ENCODE results near the gene DLG2. TPM values are rescaled to one million over a fixed set of nuclear protein-coding genes. Genes with fewer than 3 reads are reported as not detected.
"Not testable (repeated sequence)": the region's sequence is repeated elsewhere in the genome, so short reads cannot be mapped to it uniquely, and the experiment has no call there.

The DLG2 gene
- polyA plus RNA-seq, 4 donors, result 6.8 to 14.7 (median 13.2) TPM

DNA sequence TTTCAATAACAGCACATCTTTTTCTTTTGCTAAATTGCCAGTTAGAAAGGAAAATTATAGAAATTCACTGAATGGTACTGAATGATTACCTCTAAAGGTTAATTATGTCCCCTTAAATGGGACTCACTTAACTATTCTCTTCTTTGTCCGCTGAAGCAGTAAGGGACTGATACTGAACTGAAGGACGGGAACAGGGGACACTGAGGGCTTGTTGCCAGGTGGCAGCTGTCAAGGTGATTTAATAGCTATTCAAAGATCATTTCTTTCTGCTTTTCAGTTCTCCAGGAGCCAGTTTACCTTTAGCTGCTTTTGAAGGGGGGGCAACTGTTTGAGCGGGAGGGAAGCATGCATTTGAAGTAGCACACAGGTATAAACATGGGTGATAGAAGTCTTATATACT is 2015.5 kb downstream of the DLG2 start:
- no peak for DNase-seq (ENCODE audit: low read depth in 4 of 4, low spot score in 3 of 4)

DNA sequence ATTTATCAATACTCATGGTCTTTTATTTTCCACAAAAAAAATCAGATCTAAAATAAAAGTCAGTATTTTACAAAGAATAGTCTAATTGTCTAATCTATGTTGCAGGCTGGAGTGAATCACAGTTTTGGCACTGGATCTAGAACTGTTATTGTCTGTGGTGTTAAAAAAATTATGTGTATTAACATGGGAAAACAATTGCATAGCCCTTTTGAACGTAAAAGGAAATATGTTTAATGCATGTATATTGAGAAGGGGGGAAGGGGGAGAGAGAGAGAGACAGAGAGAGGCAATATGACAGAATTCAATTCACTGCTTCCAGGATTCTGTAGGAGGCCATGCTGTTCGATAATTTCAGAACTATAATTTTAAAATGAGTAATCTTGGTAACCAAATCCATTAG is 2016.1 kb downstream of the DLG2 start:
- no peak for DNase-seq (ENCODE audit: low read depth in 4 of 4, low spot score in 3 of 4)

- DNase-seq (ENCODE audit: low read depth in 4 of 4, low spot score in 3 of 4), result no peak
Measured at GRCh38 chr11:83609191-83609590, 2018.0 kb downstream of the DLG2 start.

DNA sequence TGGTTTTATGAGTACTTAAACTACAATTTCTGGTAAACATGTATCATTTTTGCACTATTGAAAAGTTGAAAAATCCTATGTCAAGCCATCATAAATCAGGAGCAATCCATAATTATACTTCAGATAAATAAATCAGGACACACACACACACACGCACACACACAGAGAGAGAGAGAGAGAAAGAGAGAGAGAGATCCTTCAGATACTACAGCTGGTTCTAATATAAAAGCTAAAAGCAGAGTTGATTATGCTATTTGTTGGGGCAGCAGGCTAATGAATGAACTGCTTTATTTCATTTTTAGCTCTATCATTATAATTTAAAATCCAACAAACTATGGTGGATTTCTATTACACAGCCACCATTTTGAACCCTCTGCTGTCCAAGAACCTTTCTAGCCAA is 2018.6 kb downstream of the DLG2 start:
- DNase-seq (ENCODE audit: low read depth in 4 of 4, low spot score in 3 of 4), result no peak

DNA sequence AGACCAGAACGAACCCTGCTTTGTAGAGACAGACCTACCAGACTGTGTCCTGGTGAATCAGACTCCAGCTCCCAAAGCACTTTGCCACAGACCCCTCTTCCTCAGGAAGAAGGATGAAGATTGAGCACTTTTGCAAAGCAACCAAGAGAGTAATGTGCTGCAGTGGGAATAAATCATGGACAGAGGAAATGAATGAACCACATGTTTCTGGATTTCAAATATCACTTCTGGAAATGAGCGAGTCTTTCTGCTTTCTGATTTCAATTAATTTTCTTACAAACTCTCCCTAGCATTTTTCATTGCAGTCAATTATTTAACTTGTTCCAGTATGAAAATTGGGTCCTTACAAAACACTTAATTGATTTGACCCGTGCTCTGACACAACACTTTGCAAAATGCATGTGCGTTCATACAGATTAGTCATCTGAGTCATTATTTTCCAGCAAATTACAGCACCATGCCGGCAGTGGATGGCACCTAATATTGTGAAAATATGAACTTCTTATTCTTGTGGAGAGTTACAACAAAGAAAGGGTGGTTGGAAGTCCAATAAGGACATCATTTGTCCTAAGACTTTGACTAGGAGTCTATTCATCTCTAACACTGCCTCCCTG is 2025.1 kb downstream of the DLG2 start:
- no peak for DNase-seq (ENCODE audit: low read depth in 4 of 4, low spot score in 3 of 4)

DNA sequence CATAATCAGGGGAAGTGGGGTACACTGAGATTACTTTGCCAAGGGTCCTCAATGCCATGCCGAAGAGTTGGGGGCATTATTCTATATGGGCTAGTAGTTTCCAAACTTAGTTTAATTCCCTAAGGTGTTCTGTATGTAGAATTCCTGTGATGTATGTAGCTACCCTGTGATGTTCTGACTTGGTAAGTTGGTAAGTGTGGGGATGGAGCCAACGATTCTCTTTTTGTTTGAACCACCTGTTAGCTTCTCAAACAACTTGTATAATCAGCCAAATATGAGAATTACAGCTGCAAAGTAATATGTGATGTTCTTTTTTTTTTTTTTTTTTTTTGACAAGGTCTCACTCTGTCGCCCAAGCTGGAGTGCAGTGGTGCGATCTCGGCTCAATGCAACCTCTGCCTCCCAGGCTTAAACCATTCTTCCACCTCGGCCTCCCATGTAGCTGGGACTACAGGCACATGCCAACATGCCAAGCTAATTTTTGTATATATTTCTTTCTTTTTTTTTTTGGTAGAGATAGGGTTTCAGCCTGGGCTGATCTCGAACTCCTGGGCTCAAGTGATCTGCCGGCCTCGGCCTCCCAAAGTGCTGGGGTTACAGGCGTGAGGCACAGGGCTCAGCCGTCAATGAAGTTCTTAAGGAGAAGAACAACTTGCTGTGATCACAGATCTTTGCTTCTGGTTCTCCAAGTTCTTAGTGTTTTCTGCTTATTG is 2025.8 kb downstream of the DLG2 start:
- no peak for DNase-seq (ENCODE audit: low read depth in 4 of 4, low spot score in 3 of 4)

GRCh38 chr11:83600661-83601060 is 2026.5 kb downstream of the DLG2 start:
- no peak for DNase-seq (ENCODE audit: low read depth in 4 of 4, low spot score in 3 of 4)

- DNase-seq (ENCODE audit: low read depth in 4 of 4, low spot score in 3 of 4), result no peak
Measured at GRCh38 chr11:83599066-83599465, 2028.1 kb downstream of the DLG2 start.

DNA sequence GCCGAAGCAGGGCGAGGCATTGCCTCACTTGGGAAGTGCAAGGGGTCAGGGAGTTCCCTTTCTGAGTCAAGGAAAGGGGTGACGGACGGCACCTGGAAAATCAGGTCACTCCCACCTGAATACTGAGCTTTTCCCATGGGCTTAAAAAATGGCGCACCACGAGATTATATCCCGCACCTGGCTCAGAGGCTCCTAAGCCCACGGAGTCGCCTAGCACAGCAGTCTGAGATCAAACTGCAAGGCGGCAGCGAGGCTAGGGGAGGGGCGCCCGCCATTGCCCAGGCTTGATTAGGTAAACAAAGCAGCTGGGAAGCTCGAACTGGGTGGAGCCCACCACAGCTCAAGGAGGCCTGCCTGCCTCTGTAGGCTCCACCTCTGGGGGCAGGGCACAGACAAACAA is 2039.3 kb downstream of the DLG2 start:
- DNase-seq (ENCODE audit: low read depth in 4 of 4, low spot score in 3 of 4), result not testable (repeated sequence)

GRCh38 chr11:83583757-83584366 is 2043.3 kb downstream of the DLG2 start:
- DNase-seq (ENCODE audit: low read depth in 4 of 4, low spot score in 3 of 4), result no peak

DNA sequence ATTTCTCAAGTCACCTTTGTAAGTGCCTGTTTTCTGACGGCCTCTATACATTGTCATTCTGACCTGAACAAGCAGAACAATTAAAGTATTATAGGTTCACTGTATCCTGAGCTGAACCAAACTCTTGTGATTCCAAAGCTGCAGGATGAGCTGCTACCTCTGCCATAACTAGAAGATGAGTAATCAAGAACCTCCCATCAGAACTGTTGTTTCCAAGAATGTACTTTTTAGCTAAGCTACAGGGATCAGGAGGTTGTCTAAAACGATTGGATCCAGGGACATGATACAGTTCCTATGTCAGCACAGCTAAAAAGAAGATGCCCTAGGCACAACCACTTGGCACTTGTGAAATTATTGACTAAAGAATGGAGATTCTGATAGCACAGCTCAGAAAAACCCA is 2052.6 kb downstream of the DLG2 start:
- no peak for DNase-seq (ENCODE audit: low read depth in 4 of 4, low spot score in 3 of 4)

GRCh38 chr11:83572581-83573496 is 2054.3 kb downstream of the DLG2 start:
- DNase-seq (ENCODE audit: low read depth in 4 of 4, low spot score in 3 of 4), result no peak

DNA sequence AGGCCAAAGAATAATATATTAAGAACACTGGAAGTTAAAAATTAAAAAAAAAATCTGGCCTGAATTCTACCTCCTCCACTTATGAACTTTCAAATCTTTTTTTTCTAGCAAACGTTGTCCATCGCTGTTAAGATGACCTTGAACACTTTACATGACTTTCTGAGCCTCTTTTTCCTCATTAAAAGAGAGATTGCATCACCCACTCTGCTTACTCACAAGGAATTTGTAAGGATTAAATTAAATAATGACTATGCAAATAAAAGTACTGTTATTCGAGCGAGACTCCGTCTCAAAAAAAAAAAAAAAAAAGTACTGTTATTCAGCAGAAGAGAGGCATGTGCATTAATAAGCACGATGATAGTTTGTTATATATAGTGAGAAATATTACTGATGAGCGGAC is 2055.8 kb downstream of the DLG2 start:
- DNase-seq (ENCODE audit: low read depth in 4 of 4, low spot score in 3 of 4), result no peak

DNA sequence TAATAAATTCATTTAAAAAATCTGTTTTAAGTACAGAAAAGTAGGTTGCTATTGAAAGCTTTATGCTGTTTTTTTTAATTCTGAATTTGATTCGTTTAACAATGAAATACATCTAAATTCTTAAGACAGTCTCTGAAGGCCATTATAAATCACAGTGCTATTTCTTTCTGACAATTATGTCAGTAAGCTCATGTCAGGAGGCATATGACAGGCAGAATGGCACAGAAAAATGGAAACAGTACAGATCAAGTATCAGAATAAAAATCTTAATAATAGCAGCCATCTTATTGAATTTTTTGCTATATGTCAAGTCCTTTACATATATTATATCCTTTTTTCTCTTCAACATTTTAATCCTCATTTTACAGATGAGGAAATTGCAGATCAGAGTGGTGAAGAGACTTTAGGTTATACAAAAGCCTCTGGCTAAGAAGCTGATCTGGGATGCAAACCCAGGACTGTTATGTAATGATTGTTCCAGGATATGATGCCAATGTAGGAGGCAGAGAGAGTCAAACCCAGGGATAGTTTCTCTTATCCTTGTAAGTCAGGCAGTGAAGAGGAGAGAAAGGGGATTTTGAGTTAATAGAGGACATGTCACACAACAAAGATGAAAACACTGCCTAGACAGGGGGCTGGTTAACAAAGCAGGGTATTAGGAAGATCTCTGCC is 2057.9 kb downstream of the DLG2 start:
- no peak for DNase-seq (ENCODE audit: low read depth in 4 of 4, low spot score in 3 of 4)

DNA sequence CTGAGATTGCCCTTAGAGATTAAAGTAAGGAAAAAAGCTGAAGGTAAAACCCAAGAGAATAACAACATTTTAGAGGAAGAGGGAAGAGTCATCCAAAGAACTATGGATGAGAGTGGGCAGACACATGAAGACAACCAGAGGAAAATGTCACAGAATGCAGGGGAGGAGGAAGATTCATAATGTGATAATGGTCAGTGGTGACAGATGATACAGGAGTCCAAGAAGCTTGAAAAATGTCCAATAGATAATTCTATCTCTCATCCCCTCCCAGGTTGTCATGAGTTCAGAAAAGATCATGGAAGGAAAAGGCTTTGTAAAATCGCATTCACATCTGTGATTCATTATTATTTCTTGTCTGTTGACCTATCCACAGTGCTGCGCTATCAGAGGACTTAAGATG is 2058.6 kb downstream of the DLG2 start:
- no peak for DNase-seq (ENCODE audit: low read depth in 4 of 4, low spot score in 3 of 4)

DNA sequence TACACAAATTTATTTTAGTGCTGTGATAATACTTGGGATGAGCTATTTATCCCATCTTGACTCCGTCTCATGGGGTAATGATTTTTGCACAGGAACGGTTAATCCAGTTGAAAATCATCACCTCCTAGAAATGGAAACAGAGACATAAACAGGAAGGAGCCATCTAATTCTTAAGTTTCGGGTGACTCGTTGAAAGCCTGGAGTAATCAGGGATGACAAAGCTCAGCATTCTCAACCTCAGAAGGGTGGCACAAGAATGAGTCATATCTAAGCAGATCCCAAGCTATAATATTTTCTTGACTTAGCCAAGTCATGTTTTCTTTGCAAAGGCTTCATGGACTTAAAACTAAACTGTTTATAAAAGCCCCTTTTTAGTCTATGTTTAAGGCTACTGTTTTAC is 2060.2 kb downstream of the DLG2 start:
- no peak for DNase-seq (ENCODE audit: low read depth in 4 of 4, low spot score in 3 of 4)

GRCh38 chr11:83564870-83565269 is 2062.3 kb downstream of the DLG2 start:
- no peak for DNase-seq (ENCODE audit: low read depth in 4 of 4, low spot score in 3 of 4)

DNA sequence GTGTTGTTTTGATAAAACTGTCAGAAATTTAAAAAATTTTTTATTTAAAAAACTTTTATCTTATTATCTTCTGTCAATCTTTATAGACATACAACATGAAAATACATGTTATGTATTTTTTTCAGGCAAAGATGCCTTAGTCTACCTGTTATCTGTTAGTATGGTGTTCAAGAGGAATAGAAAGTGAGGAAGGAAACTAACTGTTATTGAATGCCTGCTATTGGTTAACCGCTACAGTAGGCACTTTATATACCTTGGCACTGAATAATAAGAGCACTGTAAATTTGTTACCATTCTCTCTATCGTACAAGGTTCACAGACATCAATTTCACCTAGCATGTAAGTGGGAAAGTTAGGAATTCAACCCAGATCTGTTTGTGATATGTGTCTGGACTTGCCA is 2068.9 kb downstream of the DLG2 start:
- DNase-seq (ENCODE audit: low read depth in 4 of 4, low spot score in 3 of 4), result no peak

- DNase-seq (ENCODE audit: low read depth in 4 of 4, low spot score in 3 of 4), result no peak
Measured at GRCh38 chr11:83557653-83558052, 2069.5 kb downstream of the DLG2 start.

- no peak for DNase-seq (ENCODE audit: low read depth in 4 of 4, low spot score in 3 of 4)
Measured at GRCh38 chr11:83554876-83555275, 2072.3 kb downstream of the DLG2 start.
